Ishikawa (cell line): ENCODE data around the gene PON2.

Source experiments
- CEBPB ChIP-seq: IDR thresholded peaks from 2 replicates; pipeline ENCODE4 v1.6.1; 2012
- CREB1 ChIP-seq: IDR thresholded peaks from 2 replicates; pipeline ENCODE4 v1.6.1; 2012; ENCODE audit warnings: low read depth
- EGR1 ChIP-seq: IDR thresholded peaks from 2 replicates; pipeline ENCODE4 v1.6.1; 2012
- EP300 ChIP-seq: IDR thresholded peaks from 2 replicates; pipeline ENCODE4 v1.6.1; 2012; ENCODE audit warnings: borderline replicate concordance
- FOXM1 ChIP-seq: IDR thresholded peaks from 2 replicates; pipeline ENCODE4 v1.6.1; 2012; ENCODE audit warnings: low read depth, borderline replicate concordance
- NFIC ChIP-seq: IDR thresholded peaks from 2 replicates; pipeline ENCODE4 v1.6.1; 2012
- RAD21 ChIP-seq: IDR thresholded peaks from 2 replicates; pipeline ENCODE4 v1.6.1; 2012; ENCODE audit warnings: low read depth
- REST ChIP-seq: IDR thresholded peaks from 2 replicates; pipeline ENCODE4 v1.6.1; 2012; ENCODE audit warnings: low read depth, mild to moderate bottlenecking
- TAF1 ChIP-seq: IDR thresholded peaks from 2 replicates; pipeline ENCODE4 v1.6.1; 2012; ENCODE audit warnings: low read depth, mild to moderate bottlenecking
- TCF12 ChIP-seq: IDR thresholded peaks from 2 replicates; pipeline ENCODE4 v1.6.1; 2012; ENCODE audit warnings: low read depth
- TEAD4 ChIP-seq: IDR thresholded peaks from 2 replicates; pipeline ENCODE4 v1.6.1; 2012
- USF1 ChIP-seq: IDR thresholded peaks from 2 replicates; pipeline ENCODE4 v1.6.1; 2012
- YY1 ChIP-seq: IDR thresholded peaks from 2 replicates; pipeline ENCODE4 v1.6.1; 2012; ENCODE audit warnings: low read depth
- ZBTB7A ChIP-seq: IDR thresholded peaks from 2 replicates; pipeline ENCODE4 v1.6.1; 2012; ENCODE audit warnings: low read depth
- TF ChIP-seq, protein P1 (sequence below): IDR thresholded peaks from 2 replicates; pipeline ENCODE4 v1.6.1; 2012

PON2 gene

GRCh38 chr7:95421847-95422444 is 12.9 kb downstream of the PON2 start:
- TF ChIP-seq TCF12 (no peak), EP300 (no peak), EGR1 (no peak)
- TF ChIP-seq, protein P1, sequence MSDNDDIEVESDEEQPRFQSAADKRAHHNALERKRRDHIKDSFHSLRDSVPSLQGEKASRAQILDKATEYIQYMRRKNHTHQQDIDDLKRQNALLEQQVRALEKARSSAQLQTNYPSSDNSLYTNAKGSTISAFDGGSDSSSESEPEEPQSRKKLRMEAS: no peak

GRCh38 chr7:95421000-95421846 is 13.6 kb downstream of the PON2 start:
- TF ChIP-seq, protein P1: no peak
- no peak for TF ChIP-seq REST
- no peak for TF ChIP-seq EGR1
- TF ChIP-seq ZBTB7A: no peak
- TF ChIP-seq YY1: no peak
- no peak for TF ChIP-seq USF1
- TF ChIP-seq RAD21: no peak
- no peak for TF ChIP-seq TCF12

- TF ChIP-seq YY1: no peak
- TF ChIP-seq RAD21: no peak
- no peak for TF ChIP-seq CREB1
- TF ChIP-seq NFIC: no peak
- TF ChIP-seq TCF12: no peak
- TF ChIP-seq CEBPB: no peak
- TF ChIP-seq REST: no peak
- TF ChIP-seq TAF1: no peak
- no peak for TF ChIP-seq TEAD4
- TF ChIP-seq, protein P1: no peak
- no peak for TF ChIP-seq USF1
- TF ChIP-seq ZBTB7A: no peak
- no peak for TF ChIP-seq EP300
- no peak for TF ChIP-seq FOXM1
- no peak for TF ChIP-seq EGR1
These were observed 22.8 kb downstream of the PON2 start for GRCh38 chr7:95412075-95412474.

DNA sequence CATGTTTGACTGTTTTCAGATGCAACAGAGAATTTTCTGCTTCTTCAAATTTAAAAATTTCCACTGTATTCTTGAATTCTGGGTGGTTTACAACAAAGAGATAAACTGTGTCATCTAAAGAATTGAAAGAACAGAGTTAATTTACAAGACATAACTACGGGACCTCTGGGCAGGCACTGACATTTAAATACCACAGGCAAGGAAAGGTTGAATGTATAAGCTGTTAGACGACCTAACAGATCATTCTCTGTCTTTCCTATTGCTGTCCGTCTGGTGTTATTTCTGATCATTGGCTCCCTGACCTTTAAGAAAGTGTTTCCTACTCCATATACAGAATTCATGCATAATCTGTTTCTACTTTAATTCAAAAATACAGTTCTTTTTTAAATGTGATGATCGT is 23.2 kb downstream of the PON2 start:
- no peak for TF ChIP-seq USF1
- TF ChIP-seq FOXM1: no peak
- TF ChIP-seq CREB1: no peak
- TF ChIP-seq EP300: no peak
- no peak for TF ChIP-seq REST
- no peak for TF ChIP-seq TCF12
- no peak for TF ChIP-seq TEAD4
- TF ChIP-seq, protein P1: no peak
